Iris pigment epithelial cell (primary cell): ENCODE measurements around the gene PLCH2.
A peak's percentile ranks its signal among the peaks of the same experiment; 100 is the strongest.
"Not testable (repeated sequence)": the region's sequence is repeated elsewhere in the genome, so short reads cannot be mapped to it uniquely, and the experiment has no call there.

Experiments used
- DNase-seq: peaks from one replicate; pipeline ENCODE4 v3.0.0-alpha.2; 2011; ENCODE audit warnings: low read depth

PLCH2 gene

GRCh38 chr1:2440346-2440745 lies 35.7 kb upstream of the PLCH2 start:
- not testable (repeated sequence) for DNase-seq

DNA sequence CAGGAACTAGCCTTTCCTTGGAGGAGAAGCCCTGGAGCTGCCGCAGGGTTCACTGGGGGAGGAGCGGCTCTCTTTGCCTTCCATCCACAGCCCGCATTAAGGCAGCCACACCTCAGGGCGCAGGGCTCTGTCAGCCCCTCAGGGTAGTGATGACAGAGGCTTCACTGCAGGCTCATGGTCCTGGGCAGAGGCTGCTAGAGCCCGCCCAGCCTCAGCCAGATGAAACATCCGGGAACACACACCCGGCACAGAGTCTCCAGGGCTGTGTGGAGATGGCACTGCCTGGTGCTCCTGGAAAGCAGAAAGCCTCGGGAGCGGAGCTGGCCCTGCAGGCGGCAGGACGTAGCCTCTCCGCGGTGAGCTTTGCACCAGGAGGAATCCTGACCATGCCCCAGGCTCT lies 34.3 kb upstream of the PLCH2 start:
- no peak for DNase-seq

GRCh38 chr1:2442661-2443060 lies 33.4 kb upstream of the PLCH2 start:
- DNase-seq = no peak

GRCh38 chr1:2443277-2444137 lies 32.6 kb upstream of the PLCH2 start:
- peak; percentile 16 for DNase-seq

DNA sequence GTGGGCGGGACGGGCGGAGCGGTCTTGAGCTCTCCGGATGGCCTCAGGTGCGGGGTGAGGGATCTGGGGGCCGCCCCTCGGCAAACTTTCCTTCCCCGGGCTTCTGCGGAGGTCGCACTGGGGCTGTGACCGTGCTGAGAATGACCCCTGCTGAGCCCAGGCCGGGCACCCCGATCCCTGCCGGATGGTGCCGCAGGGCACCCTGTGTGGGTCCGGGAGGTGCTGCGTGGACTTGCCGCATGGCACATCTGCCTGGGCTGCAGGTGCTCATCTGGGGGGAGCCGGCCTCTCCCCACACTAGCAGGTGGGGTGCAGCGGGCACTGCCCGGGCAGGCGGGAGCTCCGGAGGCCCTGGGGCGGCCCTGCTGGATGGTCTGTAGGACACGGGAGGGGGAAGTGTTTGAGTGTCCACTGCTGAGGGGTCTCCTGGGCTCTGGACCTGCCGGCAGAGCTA lies 31.9 kb upstream of the PLCH2 start:
- DNase-seq = no peak

DNA sequence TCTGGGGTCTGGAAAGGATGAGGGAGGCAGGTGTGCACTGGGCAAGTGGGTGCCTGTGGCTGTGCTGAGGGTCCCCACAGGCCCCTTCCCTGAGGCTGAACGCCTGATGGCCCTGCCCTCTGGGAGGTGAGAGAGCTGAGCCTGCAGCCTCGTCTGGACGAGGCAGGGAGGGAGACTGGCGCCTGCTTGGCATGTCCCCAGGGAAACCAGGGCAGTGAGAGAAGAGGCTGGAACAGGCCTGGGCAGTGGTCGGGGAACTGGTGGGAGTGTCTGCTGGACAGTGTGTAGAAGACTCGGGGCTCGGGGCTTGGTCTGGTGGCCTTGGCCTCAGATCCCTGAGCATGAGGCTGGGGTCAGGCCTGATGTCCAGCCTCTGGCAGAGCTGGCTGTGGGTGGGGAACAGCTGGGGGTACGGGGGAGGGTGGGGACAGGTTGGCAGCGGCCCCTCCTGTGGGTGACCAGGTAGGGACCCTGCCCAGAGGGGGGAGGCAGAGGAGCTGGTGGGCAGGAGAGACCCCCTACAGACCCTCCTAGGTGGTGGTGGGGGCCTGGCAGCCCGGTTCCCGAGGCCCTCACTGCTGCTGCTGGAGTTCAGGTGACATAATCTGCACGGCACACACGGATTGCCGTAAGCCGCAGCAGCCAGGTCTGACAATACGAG lies 30.8 kb upstream of the PLCH2 start:
- no peak for DNase-seq

DNA sequence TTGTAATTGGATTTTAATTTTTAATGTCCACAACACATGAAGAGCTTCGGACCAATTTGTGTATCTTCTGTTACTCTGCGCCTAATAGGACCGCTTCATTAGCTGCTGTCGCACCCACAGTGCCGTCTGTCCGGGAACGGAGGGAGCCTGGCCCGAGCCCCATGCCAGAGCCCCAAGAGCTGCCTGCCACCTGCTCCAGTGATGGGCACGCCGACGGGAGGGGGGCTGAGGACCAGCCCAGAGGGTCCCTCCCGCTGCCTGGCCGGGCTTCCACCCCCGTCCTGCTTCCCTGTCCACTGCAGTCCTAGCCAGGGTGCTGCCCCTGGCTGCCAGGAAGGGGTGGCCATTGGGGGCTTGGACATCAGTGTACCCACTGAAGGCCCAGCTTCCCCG lies 30.3 kb upstream of the PLCH2 start:
- DNase-seq = no peak

DNA sequence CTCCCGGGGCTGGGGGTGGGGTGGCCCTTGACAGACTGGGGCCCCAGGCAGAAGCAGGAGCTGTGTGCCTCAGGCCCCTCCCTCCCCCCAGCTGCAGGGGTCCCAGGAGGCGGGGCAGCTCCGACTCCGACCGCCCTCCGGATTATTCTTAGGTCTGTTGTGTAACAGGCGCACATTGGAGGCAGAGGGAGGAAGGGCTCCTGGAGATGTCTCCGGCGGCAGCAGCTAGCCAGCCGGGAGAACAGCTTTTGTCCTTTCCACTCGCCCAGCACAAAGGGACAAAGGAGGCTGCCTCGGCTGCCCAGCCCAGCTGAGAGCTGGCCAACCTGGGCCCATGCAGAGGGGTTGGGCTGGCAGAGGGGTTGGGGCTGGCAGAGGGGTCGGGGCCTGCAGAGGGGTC lies 29.7 kb upstream of the PLCH2 start:
- peak; percentile 37 for DNase-seq

DNA sequence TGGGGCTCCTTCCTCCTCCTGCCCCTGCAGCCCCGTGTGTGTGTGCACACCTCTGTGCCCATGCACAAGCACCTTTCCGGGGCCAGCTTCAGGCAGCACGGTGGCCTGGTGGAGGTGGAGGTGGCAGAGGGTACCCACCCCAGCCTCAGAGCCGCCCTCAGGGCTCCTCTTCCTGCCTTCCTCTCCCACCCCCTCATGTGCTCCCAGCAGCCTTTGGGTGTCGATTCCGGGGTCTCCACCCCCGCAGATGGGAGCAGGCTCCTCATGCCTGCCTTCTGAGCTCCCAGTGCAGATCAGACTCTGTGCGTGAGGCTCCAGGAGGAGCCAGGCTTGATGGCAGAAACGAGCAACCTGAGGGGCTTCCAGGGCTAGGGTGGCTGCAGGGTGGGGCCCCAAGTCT lies 29.2 kb upstream of the PLCH2 start:
- no peak for DNase-seq

DNA sequence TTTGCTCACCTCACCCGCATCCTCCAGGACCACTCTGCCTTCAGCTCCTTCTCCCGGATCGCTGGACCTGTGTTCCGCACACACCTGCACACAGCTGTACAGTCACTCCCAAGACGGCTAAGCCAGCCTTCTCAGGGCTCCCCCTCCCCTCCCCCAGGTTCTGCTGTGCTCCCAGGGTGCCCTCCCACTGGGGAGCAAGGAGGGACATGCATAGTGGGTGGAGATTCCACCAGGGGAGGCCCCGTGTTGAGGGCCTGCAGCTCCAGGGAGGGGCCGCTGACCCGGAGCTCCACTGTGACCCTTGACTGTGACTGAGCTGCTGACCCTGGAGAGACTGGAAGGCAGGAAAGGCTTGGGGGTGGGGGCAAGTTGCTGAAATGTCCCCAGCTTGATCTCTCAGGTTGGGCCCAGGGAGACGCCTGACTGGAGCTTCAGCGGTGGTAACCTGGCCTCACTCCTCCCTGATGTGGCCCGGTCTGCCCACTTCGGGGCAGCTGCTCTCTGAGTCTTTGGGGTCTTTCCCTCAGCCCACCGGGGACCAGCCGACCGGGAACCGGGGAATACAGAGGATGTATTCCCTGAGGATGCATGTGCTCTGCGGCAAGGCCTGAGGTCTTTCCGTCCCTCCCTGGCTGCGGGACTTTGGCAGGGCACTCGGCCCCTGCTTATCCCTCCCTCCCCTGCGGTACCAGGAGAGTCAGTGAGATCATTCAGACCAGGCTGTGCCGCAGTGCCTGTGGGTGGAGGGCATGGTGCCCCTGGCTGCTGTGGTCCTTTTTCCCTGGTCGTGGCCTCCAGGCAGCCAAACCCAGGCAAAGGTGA lies 28.6 kb upstream of the PLCH2 start:
- no peak for DNase-seq

DNA sequence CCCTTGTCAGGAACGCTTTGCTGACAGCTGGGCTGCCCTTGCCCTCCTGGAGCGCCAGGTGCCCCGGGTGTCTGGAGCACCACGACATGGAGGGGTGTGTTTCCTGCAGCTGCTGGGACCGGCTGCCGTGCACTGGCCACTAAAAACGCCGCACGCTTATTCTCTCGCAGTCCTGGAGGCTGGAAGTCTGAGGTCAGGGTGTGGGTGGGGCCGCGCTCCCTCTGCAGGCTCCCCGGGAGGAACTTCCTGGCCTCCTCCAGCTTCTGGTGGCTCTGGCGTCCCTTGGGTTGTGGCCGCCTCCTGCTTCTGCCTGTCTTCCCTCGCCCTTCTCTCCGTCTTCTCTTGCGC lies 28.0 kb upstream of the PLCH2 start:
- no peak for DNase-seq

- no peak for DNase-seq
Measured at GRCh38 chr1:2449636-2450454, 26.2 kb upstream of the PLCH2 start.

DNA sequence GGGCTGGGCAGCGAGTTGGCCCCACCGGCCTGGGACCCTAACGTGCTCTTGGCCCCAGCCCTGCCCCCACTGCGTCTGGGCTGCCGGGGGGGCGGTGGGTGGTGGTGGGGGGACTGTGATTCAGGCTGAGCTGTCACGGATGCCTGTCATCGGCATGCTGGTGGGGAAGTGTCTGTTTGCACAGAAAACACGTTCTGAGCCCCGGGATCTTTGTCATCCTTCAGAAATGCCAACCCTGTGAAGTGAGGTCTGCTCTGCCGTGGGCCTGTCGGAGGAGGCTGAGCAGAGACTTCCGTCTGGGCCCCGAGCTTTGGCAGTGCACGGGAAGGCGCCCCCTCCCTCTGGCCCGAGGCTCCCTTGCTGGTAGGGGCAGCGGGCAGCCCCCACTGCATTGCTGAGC lies 24.3 kb upstream of the PLCH2 start:
- peak; percentile 80 for DNase-seq

- no peak for DNase-seq
Measured at GRCh38 chr1:2452201-2452931, 23.7 kb upstream of the PLCH2 start.

- DNase-seq = no peak
Measured at GRCh38 chr1:2452932-2453315, 23.2 kb upstream of the PLCH2 start.

- DNase-seq = no peak
Measured at GRCh38 chr1:2454227-2454626, 21.9 kb upstream of the PLCH2 start.

GRCh38 chr1:2455757-2456156 lies 20.3 kb upstream of the PLCH2 start:
- no peak for DNase-seq

GRCh38 chr1:2457444-2457843 lies 18.6 kb upstream of the PLCH2 start:
- no peak for DNase-seq

- DNase-seq = no peak
Measured at GRCh38 chr1:2458687-2459086, 17.4 kb upstream of the PLCH2 start.

- DNase-seq = not testable (repeated sequence)
Measured at GRCh38 chr1:2459102-2459753, 16.9 kb upstream of the PLCH2 start.

GRCh38 chr1:2459757-2460156 lies 16.3 kb upstream of the PLCH2 start:
- peak; percentile 11 for DNase-seq
